Smooth muscle cell (in vitro differentiated cells): ENCODE data around the gene APOC4. TPM values are rescaled to one million over a fixed set of nuclear protein-coding genes. Genes with fewer than 3 reads are reported as not detected.
A peak's percentile ranks its signal among the peaks of the same experiment; 100 is the strongest.

Source experiments
- DNase-seq: peaks from one replicate; lab custom pipeline; 2025; ENCODE audit not compliant: unreplicated experiment; lab: John Stamatoyannopoulos, UW
- H2AFZ ChIP-seq: fragments of 200-600 bp; sonication (generic); 2 replicates; pipeline ENCODE4 v1.6.0; 2016; ENCODE audit warnings: antibody characterized with exemption, low read depth, mild to moderate bottlenecking
- H3F3A ChIP-seq: fragments of 200-600 bp; sonication (generic); 2 replicates; pipeline ENCODE4 v1.6.0; 2017; ENCODE audit warnings: antibody characterized with exemption, low read depth
- H3K27ac ChIP-seq: fragments of 200-600 bp; sonication (generic); 2 replicates; pipeline ENCODE4 v1.5.1; 2016; ENCODE audit warnings: low read depth, mild to moderate bottlenecking
- H3K27me3 ChIP-seq: fragments of 200-600 bp; sonication (generic); 2 replicates; pipeline ENCODE4 v1.6.1; 2016; ENCODE audit warnings: low read depth, mild to moderate bottlenecking
- H3K36me3 ChIP-seq: fragments of 200-600 bp; sonication (generic); 2 replicates; pipeline ENCODE4 v1.5.1; 2016; ENCODE audit warnings: low read depth
- H3K4me1 ChIP-seq: fragments of 200-600 bp; sonication (generic); 2 replicates; pipeline ENCODE4 v1.5.1; 2016; ENCODE audit warnings: low read depth
- H3K4me2 ChIP-seq: fragments of 200-600 bp; sonication (generic); 2 replicates; pipeline ENCODE4 v1.6.0; 2016; ENCODE audit warnings: mild to moderate bottlenecking
- H3K4me3 ChIP-seq: fragments of 200-600 bp; sonication (generic); 2 replicates; pipeline ENCODE4 v1.5.1; 2016; ENCODE audit warnings: mild to moderate bottlenecking
- H3K79me2 ChIP-seq: fragments of 200-600 bp; sonication (generic); 2 replicates; pipeline ENCODE4 v1.6.0; 2016; ENCODE audit warnings: low read depth, mild to moderate bottlenecking
- H3K9ac ChIP-seq: fragments of 200-600 bp; sonication (generic); 2 replicates; pipeline ENCODE4 v1.6.0; 2016; ENCODE audit warnings: low read depth
- H3K9me3 ChIP-seq: fragments of 200-600 bp; sonication (generic); replicated peaks from 2 replicates; pipeline ENCODE4 v1.5.1; 2016; ENCODE audit warnings: low read depth
- H4K20me1 ChIP-seq: fragments of 200-600 bp; sonication (generic); 2 replicates; pipeline ENCODE4 v1.6.0; 2016; ENCODE audit warnings: low read depth
- CTCF ChIP-seq: fragments of 200-600 bp; sonication (generic); IDR thresholded peaks from 2 replicates; pipeline ENCODE4 v1.5.1; 2017; ENCODE audit warnings: borderline replicate concordance, mild to moderate bottlenecking, antibody characterized with exemption; ENCODE audit not compliant: insufficient read depth, poor library complexity, severe bottlenecking
- whole genome bisulfite sequencing: methylation state at CpG from one replicate; pipeline ENCODE4 v1.1.7; 2016; ENCODE audit warnings: low lambda C conversion rate; 5-methylcytosine and 5-hydroxymethylcytosine counted together
- polyA plus RNA-seq: library from polyadenylated mRNA; unstranded; fragments of >200 nt; fragmentation: Nextera tagmentation; extraction: Ambion mirVana; gene quantifications from 2 replicates; pipeline ENCODE4 v1.2.1, GENCODE V29; 2016
- total RNA-seq: library from RNA; depleted of rRNA; stranded (reverse); fragments of >200 nt; gene quantifications from 2 replicates; pipeline ENCODE4 v1.2.3, GENCODE V29; 2014

APOC4 gene
- total RNA-seq, result not detected in 2 replicates
- polyA plus RNA-seq, result not detected in 2 replicates

- H3K4me2 ChIP-seq, result no peak within 1 kb of the TSS
- TF ChIP-seq CTCF, result no peak
- no peaks in the 10 kb centered on the region for H3K27me3 ChIP-seq
- no peak within 1 kb of the TSS for H3K9ac ChIP-seq
- no peaks in the 10 kb centered on the region for H3K9me3 ChIP-seq
- no peaks in the 10 kb centered on the region for H3K36me3 ChIP-seq
- no peaks in the 10 kb centered on the region for H4K20me1 ChIP-seq
- no peak within 1 kb of the TSS for H3K4me3 ChIP-seq
- H3F3A ChIP-seq, result no peaks in the 10 kb centered on the region
- H3K27ac ChIP-seq, result no peak within 1 kb of the TSS
- no peak for DNase-seq
- no peak within 1 kb of the TSS for H2AFZ ChIP-seq
- H3K4me1 ChIP-seq, result no peaks in the 10 kb centered on the region
- H3K79me2 ChIP-seq, result no peaks in the 10 kb centered on the region
- WGBS, result 95% methylated on average over 13 of the region's 14 CpGs
These were observed at the start of gene APOC4 for GRCh38 chr19:44942067-44942571. TSS of gene APOC4 (plus strand) at chr19:44942237. CDS start at chr19:44942278, 41 bp downstream.

DNA sequence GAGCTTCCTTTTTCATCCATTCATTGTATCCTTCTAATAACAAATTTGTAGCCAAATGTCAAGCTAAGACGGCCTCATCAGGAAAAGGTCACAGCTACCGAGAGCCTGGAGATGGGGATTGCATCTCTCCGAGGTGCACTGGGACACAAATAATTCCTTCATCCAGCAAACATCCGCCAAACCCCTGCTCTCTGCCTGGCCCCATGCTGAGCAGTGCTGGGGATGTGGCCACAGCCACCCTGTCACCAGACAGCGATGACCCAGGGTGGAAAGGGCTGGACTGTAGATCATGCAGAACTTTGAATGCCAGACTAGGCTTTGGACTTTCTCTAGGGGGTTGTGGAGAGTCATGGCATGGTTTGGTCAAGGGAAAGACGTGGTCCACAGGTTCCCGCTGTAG is 49.1 kb upstream of the APOC4 start:
- Histone ChIP-seq H3K4me3 (no peak overlapping the region), H3K9ac (no peak overlapping the region), H3K27me3 (no peaks in the 10 kb centered on the region), H3K4me1 (peaks cover 7% of the 10 kb centered on the region), H3K4me2 (peak overlapping the region; percentile 93), H3K27ac (no peak overlapping the region), H3K9me3 (no peaks in the 10 kb centered on the region), H3K36me3 (peaks cover 4% of the 10 kb centered on the region), H4K20me1 (no peaks in the 10 kb centered on the region), H3F3A (peaks cover 3% of the 10 kb centered on the region), H3K79me2 (peaks cover 20% of the 10 kb centered on the region), H2AFZ (no peak overlapping the region)
- no peak for DNase-seq
- 96% methylated on average over 7 of the region's 7 CpGs for WGBS
- no peak for TF ChIP-seq CTCF

GRCh38 chr19:44893332-44894051 is 48.5 kb upstream of the APOC4 start:
- no peak overlapping the region for H3K27ac ChIP-seq
- no peak overlapping the region for H3K4me3 ChIP-seq
- no peaks in the 10 kb centered on the region for H4K20me1 ChIP-seq
- H3K9me3 ChIP-seq, result no peaks in the 10 kb centered on the region
- 94% methylated on average over 18 of the region's 18 CpGs for WGBS
- TF ChIP-seq CTCF, result no peak
- no peaks in the 10 kb centered on the region for H3K27me3 ChIP-seq
- H3K79me2 ChIP-seq, result peaks cover 20% of the 10 kb centered on the region
- peaks cover 7% of the 10 kb centered on the region for H3K4me1 ChIP-seq
- H3K36me3 ChIP-seq, result peaks cover 4% of the 10 kb centered on the region
- H2AFZ ChIP-seq, result no peak overlapping the region
- no peak overlapping the region for H3K4me2 ChIP-seq
- no peak overlapping the region for H3K9ac ChIP-seq
- DNase-seq, result no peak
- peaks cover 3% of the 10 kb centered on the region for H3F3A ChIP-seq

DNA sequence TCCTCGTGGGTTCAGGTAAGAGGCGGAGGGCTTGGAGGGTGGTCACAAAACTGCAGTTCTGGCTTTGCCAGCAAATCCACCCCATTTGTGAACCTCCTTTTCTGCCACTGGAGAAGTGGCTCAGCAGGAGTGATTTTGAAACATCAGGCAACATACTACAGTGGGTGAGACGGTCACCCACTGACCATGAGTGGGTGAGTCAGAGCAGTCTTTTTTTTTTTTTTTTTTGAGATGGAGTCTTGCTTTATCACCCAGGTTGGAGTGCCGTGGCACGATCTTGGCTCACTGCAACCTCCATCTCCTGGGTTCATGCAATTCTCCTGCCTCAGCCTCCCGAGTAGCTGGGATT is 48.0 kb upstream of the APOC4 start:
- no peak overlapping the region for H3K4me2 ChIP-seq
- no peaks in the 10 kb centered on the region for H4K20me1 ChIP-seq
- no peaks in the 10 kb centered on the region for H3K9me3 ChIP-seq
- no peak overlapping the region for H2AFZ ChIP-seq
- H3K9ac ChIP-seq, result no peak overlapping the region
- peaks cover 4% of the 10 kb centered on the region for H3K36me3 ChIP-seq
- WGBS, result 97% methylated on average over 6 of the region's 6 CpGs
- no peak overlapping the region for H3K27ac ChIP-seq
- peaks cover 20% of the 10 kb centered on the region for H3K79me2 ChIP-seq
- H3K4me1 ChIP-seq, result peaks cover 7% of the 10 kb centered on the region
- no peak overlapping the region for H3K4me3 ChIP-seq
- peaks cover 3% of the 10 kb centered on the region for H3F3A ChIP-seq
- no peaks in the 10 kb centered on the region for H3K27me3 ChIP-seq
- no peak for DNase-seq
- no peak for TF ChIP-seq CTCF
